Transverse colon (tissue), 4 donors: ENCODE results near the gene MIR17HG. TPM values are rescaled to one million over a fixed set of nuclear protein-coding genes. Genes with fewer than 3 reads are reported as not detected.

ENCODE experiments used
- DNase-seq: peaks from one replicate; pipeline ENCODE4 v3.0.0-alpha.2; 2019
- H3K27ac ChIP-seq, 4 donors: fragments of 200-600 bp; sonication (generic); 2 replicates each; pipeline ENCODE4 v1.5.1; 2016 to 2018; ENCODE audit warnings: inconsistent platforms in 4 of 4
- H3K27me3 ChIP-seq: fragments of 200-600 bp; sonication (generic); 2 replicates; pipeline ENCODE4 v1.5.1; 2017; ENCODE audit warnings: inconsistent platforms
- H3K36me3 ChIP-seq, 4 donors: fragments of 200-600 bp; sonication (generic); 2 replicates each; pipeline ENCODE4 v1.5.1; 2017 to 2019; ENCODE audit warnings: inconsistent platforms in 4 of 4
- H3K4me1 ChIP-seq, 4 donors: fragments of 200-600 bp; sonication (generic); 2 replicates each; pipeline ENCODE4 v1.5.1; 2017 to 2020; ENCODE audit warnings: inconsistent platforms in 4 of 4
- H3K4me3 ChIP-seq, 4 donors: fragments of 200-600 bp; sonication (generic); 1 replicate in 1 of 4; 2 replicates in 3 of 4; pipeline versions ENCODE4 v1.5.1 to v1.6.1; 2017 to 2019; ENCODE audit warnings: inconsistent platforms in 4 of 4
- H3K9me3 ChIP-seq, 2 donors: fragments of 200-600 bp; sonication (generic); 2 replicates each; pipeline ENCODE4 v1.5.1; 2017 to 2019; ENCODE audit warnings: inconsistent platforms in 2 of 2
- EP300 ChIP-seq: sonication (generic); formaldehyde crosslinking; IDR thresholded peaks from one replicate; pipeline ENCODE4 v1.6.1; 2017; ENCODE audit warnings: antibody characterized with exemption, low read depth
- POLR2A ChIP-seq: fragments of 450-650 bp; IDR thresholded peaks from one replicate; pipeline ENCODE4 v1.6.1; 2016; ENCODE audit warnings: antibody characterized with exemption, mild to moderate bottlenecking, moderate library complexity
- POLR2AphosphoS5 ChIP-seq, 3 donors: sonication (generic); formaldehyde crosslinking; IDR thresholded peaks; one replicate each; pipeline ENCODE4 v1.6.1; 2016; ENCODE audit warnings: antibody characterized with exemption in 3 of 3
- WGBS, 2 donors: methylation state at CpG; one replicate each; pipeline ENCODE4 v1.1.5; 2018; ENCODE audit warnings: low coverage in 1 of 2; 5-methylcytosine and 5-hydroxymethylcytosine counted together
- in situ Hi-C, 4 donors: fragments of 200-750 bp; cut with MboI; loops; one replicate each; pipeline versions ENCODE4 v1.15.0 to v1.15.1; 2017; ENCODE audit warnings: low sequenced_read_pairs in 3 of 4, low pct_ligation_motif_present in 1 of 4, low pct_unique_long_range_greater_than_20kb in 1 of 4
- intact Hi-C: fragments of 100-400 bp; cut with DNase I; formaldehyde crosslinking; loops from one replicate; pipeline ENCODE4 v1.15.1; 2023; ENCODE audit warnings: low total_unique reads
- total RNA-seq, 4 donors: library from RNA; depleted of rRNA; stranded (reverse); fragments of >200 nt; gene quantifications; one replicate each; pipeline ENCODE4 v1.1.0, GENCODE V29; 2016
- TF ChIP-seq, protein P1 (sequence below), 5 experiments: fragments of 200-600 bp in 3 of 5; fragments of 450-650 bp in 2 of 5; sonication (generic) in 3 of 5; IDR thresholded peaks; 1 replicate in 2 of 5; 2 replicates in 3 of 5; pipeline ENCODE4 v1.5.1; 2016 to 2017; ENCODE audit warnings: antibody characterized with exemption in 5 of 5, inconsistent platforms in 3 of 5, mild to moderate bottlenecking in 2 of 5, moderate library complexity in 1 of 5

Gene MIR17HG
- total RNA-seq, 4 donors from 2014 or later, result 1.1 to 8.1 (median 2.2) TPM

DNA sequence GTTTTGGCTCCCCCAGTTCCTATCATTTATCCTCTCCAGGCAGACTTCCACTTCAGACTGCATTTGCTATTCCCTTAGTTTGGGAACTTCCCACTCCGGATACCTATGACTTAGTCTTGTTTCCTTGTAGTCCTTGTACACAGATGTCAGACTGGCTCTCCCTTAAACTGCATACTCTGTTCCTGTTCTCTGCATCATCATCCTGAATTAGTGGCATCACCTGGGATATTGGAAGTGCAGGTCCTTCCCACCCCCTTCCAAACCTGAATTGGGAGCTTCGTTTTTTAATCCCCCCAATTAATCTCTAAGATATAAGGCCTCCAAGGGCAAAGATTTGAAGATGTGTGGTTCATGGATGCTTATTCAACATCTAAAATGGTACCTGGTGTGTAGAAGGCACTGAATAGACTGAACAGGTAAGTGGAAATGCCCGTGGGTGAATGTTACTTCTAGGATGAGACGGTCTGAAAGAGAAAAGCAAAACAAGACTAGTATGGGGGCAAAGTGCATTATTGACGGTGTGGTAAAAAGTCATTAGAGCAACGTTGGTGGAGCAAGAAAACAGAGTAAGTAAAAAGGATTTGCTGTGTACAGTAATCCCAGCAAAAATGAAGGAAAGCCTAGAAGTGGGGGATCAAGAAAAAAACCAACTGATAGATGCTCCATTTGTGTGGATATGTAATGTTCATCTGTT lies 9.6 kb downstream of the MIR17HG start:
- 55 to 62% methylated on average over 6 of the region's 6 CpGs for WGBS, 2 donors
- intact Hi-C loops, result no loop called here

DNA sequence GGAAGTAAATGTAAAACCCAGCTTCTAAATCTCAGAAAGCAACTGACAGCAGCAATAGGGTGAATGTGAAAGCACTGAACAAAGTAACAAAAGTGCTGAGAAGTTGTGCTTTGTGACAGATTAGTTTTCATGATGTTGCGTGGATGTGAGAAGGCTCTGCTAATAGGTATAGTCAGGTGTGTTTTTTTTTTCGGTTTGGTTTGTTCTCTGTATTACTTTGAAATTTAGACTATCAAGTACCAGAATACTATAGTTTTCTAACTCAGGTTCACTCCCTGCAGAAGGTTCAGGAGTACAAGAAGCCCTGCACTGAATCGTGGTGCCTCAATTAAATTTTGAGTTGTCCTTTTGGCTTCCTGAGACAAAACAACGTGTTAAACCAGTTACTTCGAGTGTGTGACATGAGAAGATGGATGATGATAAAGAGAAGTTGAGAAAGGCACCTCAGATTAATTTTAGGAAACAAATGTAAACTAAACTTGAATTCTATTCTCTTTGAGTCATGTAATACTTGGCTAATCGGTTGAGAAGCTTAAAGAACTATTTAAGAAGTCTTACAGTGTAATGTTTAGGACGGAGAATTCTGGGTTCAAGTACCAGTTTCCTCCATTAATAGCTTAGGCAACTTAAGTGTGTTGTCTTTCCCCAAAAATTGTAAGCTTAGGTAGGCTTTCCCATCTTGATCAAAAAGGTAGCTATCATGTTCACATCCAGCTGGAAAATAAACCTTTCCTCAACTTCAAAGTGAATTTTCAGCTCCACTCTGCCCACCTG lies 10.3 kb downstream of the MIR17HG start:
- 61 to 63% methylated on average over 7 of the region's 7 CpGs for WGBS, 2 donors
- H3K4me1 ChIP-seq, result peaks cover 0 to 4% (median 0%) of the 10 kb centered on the region in 4 donors
- H3K36me3 ChIP-seq, result peaks cover 0 to 15% (median 5%) of the 10 kb centered on the region in 4 donors
- H3K27ac ChIP-seq, result no peak overlapping the region
- no peaks in the 10 kb centered on the region for H3K9me3 ChIP-seq
- DNase-seq, result no peak
- no peak overlapping the region for H3K4me3 ChIP-seq
- H3K27me3 ChIP-seq, result no peaks in the 10 kb centered on the region
- in situ Hi-C loops (no loop called here), intact Hi-C loops (no loop called here)
- TF ChIP-seq POLR2AphosphoS5 (IDR thresholded peaks at IDR 0.05), result no peak
- no peak for TF ChIP-seq EP300
- TF ChIP-seq, protein P1, sequence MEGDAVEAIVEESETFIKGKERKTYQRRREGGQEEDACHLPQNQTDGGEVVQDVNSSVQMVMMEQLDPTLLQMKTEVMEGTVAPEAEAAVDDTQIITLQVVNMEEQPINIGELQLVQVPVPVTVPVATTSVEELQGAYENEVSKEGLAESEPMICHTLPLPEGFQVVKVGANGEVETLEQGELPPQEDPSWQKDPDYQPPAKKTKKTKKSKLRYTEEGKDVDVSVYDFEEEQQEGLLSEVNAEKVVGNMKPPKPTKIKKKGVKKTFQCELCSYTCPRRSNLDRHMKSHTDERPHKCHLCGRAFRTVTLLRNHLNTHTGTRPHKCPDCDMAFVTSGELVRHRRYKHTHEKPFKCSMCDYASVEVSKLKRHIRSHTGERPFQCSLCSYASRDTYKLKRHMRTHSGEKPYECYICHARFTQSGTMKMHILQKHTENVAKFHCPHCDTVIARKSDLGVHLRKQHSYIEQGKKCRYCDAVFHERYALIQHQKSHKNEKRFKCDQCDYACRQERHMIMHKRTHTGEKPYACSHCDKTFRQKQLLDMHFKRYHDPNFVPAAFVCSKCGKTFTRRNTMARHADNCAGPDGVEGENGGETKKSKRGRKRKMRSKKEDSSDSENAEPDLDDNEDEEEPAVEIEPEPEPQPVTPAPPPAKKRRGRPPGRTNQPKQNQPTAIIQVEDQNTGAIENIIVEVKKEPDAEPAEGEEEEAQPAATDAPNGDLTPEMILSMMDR (IDR thresholded peaks at IDR 0.05), result no peak
- no peak for TF ChIP-seq POLR2A

More for the DNA sequence above, 9.6 kb downstream of the MIR17HG start:
- H3K4me3 ChIP-seq, result no peak overlapping the region
- H3K27ac ChIP-seq, result no peak overlapping the region
- peaks cover 0 to 4% (median 0%) of the 10 kb centered on the region in 4 donors for H3K4me1 ChIP-seq
- no peak for TF ChIP-seq POLR2A
- no peak for TF ChIP-seq POLR2AphosphoS5 (IDR thresholded peaks at IDR 0.05)
- TF ChIP-seq, protein P1 (IDR thresholded peaks at IDR 0.05), result no peak
- TF ChIP-seq EP300, result no peak
- no peaks in the 10 kb centered on the region for H3K27me3 ChIP-seq
- no peak for DNase-seq
- in situ Hi-C loops, result no loop called here
- peaks cover 0 to 15% (median 5%) of the 10 kb centered on the region in 4 donors for H3K36me3 ChIP-seq
- H3K9me3 ChIP-seq, result no peaks in the 10 kb centered on the region

DNA sequence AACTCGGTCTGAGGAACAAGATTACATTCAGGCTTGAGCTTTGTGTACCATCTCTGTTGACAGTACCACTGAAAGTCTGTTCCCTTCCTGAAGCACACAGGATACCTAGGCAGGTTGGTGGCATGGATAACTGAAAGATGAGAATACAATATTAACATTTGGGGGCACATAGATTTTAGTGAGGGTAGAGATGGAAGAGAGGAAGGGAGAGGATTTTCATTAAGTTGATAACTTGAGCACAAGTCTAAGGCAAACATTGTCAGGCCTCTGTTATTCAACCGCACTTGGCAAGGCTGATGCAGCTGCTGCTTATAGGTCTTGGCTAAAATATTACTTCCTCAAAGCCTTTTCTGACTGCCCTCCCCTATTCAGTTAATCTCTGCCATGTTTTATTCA lies 10.9 kb downstream of the MIR17HG start:
- WGBS, 2 donors, result 0 to 27% methylated on average over 1 to 2 of the region's 2 CpGs
- no peak for TF ChIP-seq POLR2AphosphoS5 (IDR thresholded peaks at IDR 0.05)
- in situ Hi-C loops (no loop called here), intact Hi-C loops (no loop called here)
- Histone ChIP-seq H3K27ac (no peak overlapping the region), H3K4me3 (no peak overlapping the region), H3K27me3 (no peaks in the 10 kb centered on the region), H3K36me3 (peaks cover 0 to 15% (median 5%) of the 10 kb centered on the region in 4 donors), H3K9me3 (no peaks in the 10 kb centered on the region), H3K4me1 (peaks cover 0 to 4% (median 0%) of the 10 kb centered on the region in 4 donors)
- DNase-seq, result no peak

DNA sequence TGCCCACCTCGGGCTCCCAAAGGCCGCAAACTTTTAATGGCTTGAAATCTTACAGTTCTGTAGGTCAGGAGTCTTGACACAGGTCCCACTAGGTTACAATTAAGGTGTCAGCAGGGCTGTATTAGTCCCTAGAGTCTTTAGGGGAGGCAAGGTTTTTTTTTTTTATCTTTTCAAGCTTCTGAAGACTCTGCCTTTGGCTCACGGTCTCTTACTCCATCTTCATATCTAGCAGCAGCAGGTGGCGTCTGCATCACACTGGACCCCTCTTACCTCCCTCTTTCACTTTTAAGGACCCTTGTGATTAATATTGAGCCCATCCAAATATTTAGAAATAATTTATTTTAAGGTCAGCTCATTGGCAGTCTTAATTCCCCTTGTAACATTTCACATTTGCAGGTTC lies 11.6 kb downstream of the MIR17HG start:
- WGBS, 2 donors, result 82 to 86% methylated on average over 2 to 4 of the region's 4 CpGs
- no peak for TF ChIP-seq POLR2A
- TF ChIP-seq POLR2AphosphoS5 (IDR thresholded peaks at IDR 0.05), result no peak
- TF ChIP-seq, protein P1 (IDR thresholded peaks at IDR 0.05), result no peak
- TF ChIP-seq EP300, result no peak

More for the DNA sequence above, 11.6 kb downstream of the MIR17HG start:
- DNase-seq, result no peak
- Histone ChIP-seq H3K27me3 (no peaks in the 10 kb centered on the region), H3K4me1 (no peaks in the 10 kb centered on the region), H3K4me3 (no peak overlapping the region), H3K9me3 (no peaks in the 10 kb centered on the region), H3K36me3 (peaks cover 0 to 8% (median 3%) of the 10 kb centered on the region in 4 donors), H3K27ac (no peak overlapping the region)
- intact Hi-C loops (no loop called here), in situ Hi-C loops (no loop called here)
